ENCODE results near the gene CCDC188.

- TF ChIP-seq EP300 (conservative IDR thresholded peaks at IDR 0.05; ENCODE audit: poor library complexity, severe bottlenecking): no peak
- no peak for TF ChIP-seq TAF1 (IDR thresholded peaks at IDR 0.05; ENCODE audit: low read depth)
- TF ChIP-seq EZH2 (IDR thresholded peaks at IDR 0.05; ENCODE audit: borderline replicate concordance, insufficient read depth, low read length, poor library complexity, severe bottlenecking): no peak
- TF ChIP-seq CTCF (IDR thresholded peaks at IDR 0.05; ENCODE audit: poor library complexity, severe bottlenecking): peak; percentile 99
- no peak for TF ChIP-seq MXI1 (conservative IDR thresholded peaks at IDR 0.05; ENCODE audit: poor library complexity, severe bottlenecking)
- TF ChIP-seq REST (IDR thresholded peaks at IDR 0.05; ENCODE audit: borderline replicate concordance): no peak
- peak; percentile 100 for TF ChIP-seq RAD21 (conservative IDR thresholded peaks at IDR 0.05)
- TF ChIP-seq SMC3 (conservative IDR thresholded peaks at IDR 0.05; ENCODE audit: poor library complexity): peak; percentile 100
- no peak for TF ChIP-seq POLR2AphosphoS5 (IDR thresholded peaks at IDR 0.05)
Observed at GRCh38 chr22:20156611-20157429, 6.0 kb upstream of the CCDC188 start.

All from neural cell (in vitro differentiated cells).